CD4-positive, CD25-positive, alpha-beta regulatory T cell (primary cell): Measurements from ENCODE around the gene PPP1R12B. TPM values are rescaled to one million over a fixed set of nuclear protein-coding genes. Genes with fewer than 3 reads are reported as not detected.
A peak's percentile ranks its signal among the peaks of the same experiment; 100 is the strongest.
"Not testable (repeated sequence)": the region's sequence is repeated elsewhere in the genome, so short reads cannot be mapped to it uniquely, and the experiment has no call there.

Source experiments
- ATAC-seq, 2 donors: fragments of 150-1000 bp; cut with Tn5 transposase; one replicate each; pipeline ENCODE4 v1.10.0; 2021; ENCODE audit warnings: low read depth in 2 of 2, moderate number of reproducible peaks in 2 of 2, moderate library complexity in 1 of 2
- DNase-seq, 3 donors: peaks; one replicate each; pipeline versions ENCODE4 v3.0.0 to v3.0.0-alpha.2; 2012 to 2022; ENCODE audit warnings: mixed read lengths in 1 of 3
- H3K27ac ChIP-seq: one replicate; pipeline ENCODE4 v1.7.0; 2013; ENCODE audit warnings: mild to moderate bottlenecking, low read length; ENCODE audit not compliant: insufficient read depth, poor library complexity, severe bottlenecking
- H3K27me3 ChIP-seq: one replicate; pipeline ENCODE4 v1.7.0; 2013; ENCODE audit warnings: low read length; ENCODE audit not compliant: control insufficient read depth, insufficient read depth
- H3K36me3 ChIP-seq: one replicate; pipeline ENCODE4 v1.7.0; 2013; ENCODE audit warnings: mild to moderate bottlenecking, low read length, moderate library complexity; ENCODE audit not compliant: control insufficient read depth, insufficient read depth
- H3K4me1 ChIP-seq: 2 replicates; pipeline ENCODE4 v1.7.0; 2013; ENCODE audit warnings: mild to moderate bottlenecking, low read length; ENCODE audit not compliant: insufficient read depth, control insufficient read depth, poor library complexity, severe bottlenecking
- H3K4me3 ChIP-seq: one replicate; pipeline ENCODE4 v1.7.0; 2013; ENCODE audit warnings: low read depth, mild to moderate bottlenecking, low read length, moderate library complexity
- H3K9me3 ChIP-seq, 2 experiments: 1 replicate in 1 of 2; 2 replicates in 1 of 2; pipeline ENCODE4 v1.7.0; 2013; ENCODE audit warnings: low read length in 2 of 2, mild to moderate bottlenecking in 1 of 2, moderate library complexity in 1 of 2; ENCODE audit not compliant: control insufficient read depth in 2 of 2
- H3K27ac Mint-ChIP-seq, 3 donors: one replicate each; pipeline ENCODE4 v1.8.0; 2020 to 2022; ENCODE audit warnings: mild to moderate bottlenecking in 3 of 3, mixed read lengths in 3 of 3, moderate library complexity in 2 of 3
- H3K27me3 Mint-ChIP-seq: one replicate; pipeline ENCODE4 v1.8.0; 2022; ENCODE audit warnings: mild to moderate bottlenecking, mixed read lengths
- H3K36me3 Mint-ChIP-seq: one replicate; pipeline ENCODE4 v1.8.0; 2020; ENCODE audit warnings: mixed read lengths
- H3K4me1 Mint-ChIP-seq, 4 donors: one replicate each; pipeline ENCODE4 v1.8.0; 2020 to 2022; ENCODE audit warnings: mixed read lengths in 4 of 4, mild to moderate bottlenecking in 1 of 4
- H3K4me3 Mint-ChIP-seq, 4 donors: one replicate each; pipeline ENCODE4 v1.8.0; 2020 to 2022; ENCODE audit warnings: mild to moderate bottlenecking in 4 of 4, mixed read lengths in 4 of 4, moderate library complexity in 3 of 4
- H3K9me3 Mint-ChIP-seq, 7 donors: one replicate each; pipeline ENCODE4 v1.8.0; 2020 to 2022; ENCODE audit warnings: mixed read lengths in 7 of 7, mild to moderate bottlenecking in 3 of 7, moderate library complexity in 2 of 7
- polyA plus RNA-seq, 4 donors: library from polyadenylated mRNA; unstranded; fragments of 300-500 nt; fragmentation: Illumina TruSeq; gene quantifications; one replicate each; pipeline ENCODE4 v1.2.3, GENCODE V29; 2021
- total RNA-seq: library from RNA; stranded (reverse); gene quantifications from one replicate; pipeline ENCODE4 v1.2.3, GENCODE V29; 2022

The PPP1R12B gene
- total and polyA plus RNA-seq, 5 donors from 2014 or later, result 3.8 to 32.5 (median 4.2) TPM

GRCh38 chr1:202367271-202367670 is 18.8 kb downstream of the PPP1R12B start:
- Mint-ChIP-seq H3K27ac (no peak overlapping the region), H3K4me1 (peaks cover under 1 to 4% (median 2%) of the 10 kb centered on the region in 4 donors), H3K27me3 (no peaks in the 10 kb centered on the region), H3K4me3 (no peak overlapping the region), H3K36me3 (peaks cover 6% of the 10 kb centered on the region), H3K9me3 (peaks cover 0 to under 1% (median 0%) of the 10 kb centered on the region in 7 donors)
- H3K4me3 ChIP-seq, result no peak overlapping the region
- H3K36me3 ChIP-seq, result no peaks in the 10 kb centered on the region
- H3K4me1 ChIP-seq, result no peaks in the 10 kb centered on the region
- ATAC-seq, result no peak
- H3K27ac ChIP-seq, result no peak overlapping the region
- no peaks in the 10 kb centered on the region for H3K27me3 ChIP-seq
- DNase-seq, result no peak
- H3K9me3 ChIP-seq, result no peaks in the 10 kb centered on the region

GRCh38 chr1:202370906-202371305 is 22.4 kb downstream of the PPP1R12B start:
- H3K4me3 ChIP-seq, H3K4me3 Mint-ChIP-seq, H3K27me3 ChIP-seq, H3K27ac ChIP-seq, H3K4me1 Mint-ChIP-seq, H3K36me3 Mint-ChIP-seq, DNase-seq, H3K9me3 Mint-ChIP-seq, ATAC-seq, H3K27me3 Mint-ChIP-seq, H3K4me1 ChIP-seq, H3K36me3 ChIP-seq, H3K9me3 ChIP-seq: not testable (repeated sequence)
- peak overlapping the region in 1 of 3 donors; percentile 52 for H3K27ac Mint-ChIP-seq

- H3K36me3 Mint-ChIP-seq, result peaks cover 18% of the 10 kb centered on the region
- ATAC-seq (no peak), DNase-seq (no peak)
- H3K4me1 ChIP-seq, result no peaks in the 10 kb centered on the region
- H3K27ac ChIP-seq, result no peak overlapping the region
- H3K4me1 Mint-ChIP-seq, result peaks cover 2 to 17% (median 12%) of the 10 kb centered on the region in 4 donors
- no peaks in the 10 kb centered on the region for H3K36me3 ChIP-seq
- no peaks in the 10 kb centered on the region for H3K27me3 ChIP-seq
- no peak overlapping the region for H3K27ac Mint-ChIP-seq
- no peaks in the 10 kb centered on the region for H3K9me3 ChIP-seq
- no peak overlapping the region for H3K4me3 ChIP-seq
- no peaks in the 10 kb centered on the region for H3K9me3 Mint-ChIP-seq
- H3K27me3 Mint-ChIP-seq, result no peaks in the 10 kb centered on the region
- H3K4me3 Mint-ChIP-seq, result no peak overlapping the region
Observed at GRCh38 chr1:202374099-202374498, 25.6 kb downstream of the PPP1R12B start.

GRCh38 chr1:202375175-202375574 is 26.7 kb downstream of the PPP1R12B start:
- not testable (repeated sequence) for H3K4me1 ChIP-seq, H3K27me3 ChIP-seq, DNase-seq, ATAC-seq, H3K36me3 ChIP-seq, H3K27ac ChIP-seq, H3K27ac Mint-ChIP-seq, H3K4me3 Mint-ChIP-seq, H3K9me3 Mint-ChIP-seq, H3K9me3 ChIP-seq, H3K27me3 Mint-ChIP-seq, H3K4me3 ChIP-seq
- peaks cover 13 to 23% (median 20%) of the 10 kb centered on the region in 4 donors for H3K4me1 Mint-ChIP-seq
- peaks cover 12% of the 10 kb centered on the region for H3K36me3 Mint-ChIP-seq

- Mint-ChIP-seq H3K4me1 (peaks cover 20 to 32% (median 26%) of the 10 kb centered on the region in 4 donors), H3K9me3 (peaks cover 0 to 1% (median 0%) of the 10 kb centered on the region in 7 donors), H3K36me3 (peaks cover 12% of the 10 kb centered on the region), H3K4me3 (no peak overlapping the region), H3K27ac (no peak overlapping the region), H3K27me3 (no peaks in the 10 kb centered on the region)
- DNase-seq (no peak), ATAC-seq (no peak)
- no peak overlapping the region for H3K27ac ChIP-seq
- H3K4me1 ChIP-seq, result peaks cover 7% of the 10 kb centered on the region
- H3K4me3 ChIP-seq, result no peak overlapping the region
- H3K27me3 ChIP-seq, result no peaks in the 10 kb centered on the region
- H3K9me3 ChIP-seq, result no peaks in the 10 kb centered on the region
- H3K36me3 ChIP-seq, result no peaks in the 10 kb centered on the region
Observed at GRCh38 chr1:202376247-202376646, 27.7 kb downstream of the PPP1R12B start.

- H3K36me3 ChIP-seq, H3K27me3 ChIP-seq, H3K4me1 ChIP-seq, H3K4me3 ChIP-seq, ATAC-seq, H3K9me3 Mint-ChIP-seq, H3K27ac ChIP-seq, H3K9me3 ChIP-seq, H3K4me3 Mint-ChIP-seq, H3K27me3 Mint-ChIP-seq: not testable (repeated sequence)
- peaks cover 12% of the 10 kb centered on the region for H3K36me3 Mint-ChIP-seq
- peak overlapping the region in 1 of 3 donors; percentile 83 for H3K27ac Mint-ChIP-seq
- peak in 1 of 3 donors; percentile 27 for DNase-seq
- H3K4me1 Mint-ChIP-seq, result peaks cover 20 to 31% (median 28%) of the 10 kb centered on the region in 4 donors
Observed at GRCh38 chr1:202379884-202380529, 31.5 kb downstream of the PPP1R12B start.

- H3K4me1 ChIP-seq, H3K36me3 ChIP-seq, H3K4me3 ChIP-seq, H3K27ac ChIP-seq, DNase-seq, H3K4me3 Mint-ChIP-seq, H3K9me3 Mint-ChIP-seq, H3K9me3 ChIP-seq, H3K36me3 Mint-ChIP-seq, H3K27me3 ChIP-seq, H3K27me3 Mint-ChIP-seq, ATAC-seq: not testable (repeated sequence)
- Mint-ChIP-seq H3K27ac (peak overlapping the region in 1 of 3 donors; percentile 83), H3K4me1 (peaks cover 20 to 30% (median 28%) of the 10 kb centered on the region in 4 donors)
Observed at GRCh38 chr1:202380535-202380934, 32.0 kb downstream of the PPP1R12B start.

GRCh38 chr1:202381867-202382266 is 33.4 kb downstream of the PPP1R12B start:
- not testable (repeated sequence) for H3K4me3 ChIP-seq

More at GRCh38 chr1:202381867-202382266, 33.4 kb downstream of the PPP1R12B start:
- not testable (repeated sequence) for DNase-seq, H3K36me3 ChIP-seq, H3K9me3 Mint-ChIP-seq, H3K27me3 ChIP-seq, H3K27ac Mint-ChIP-seq, H3K4me3 Mint-ChIP-seq, H3K4me1 ChIP-seq, H3K36me3 Mint-ChIP-seq, H3K9me3 ChIP-seq, H3K27me3 Mint-ChIP-seq, H3K27ac ChIP-seq, ATAC-seq
- H3K4me1 Mint-ChIP-seq, result peaks cover 20 to 29% (median 25%) of the 10 kb centered on the region in 4 donors
